ENCODE measurements around the gene ZFAND6.

The ZFAND6 gene

GRCh38 chr15:80152180-80152895 is 92.9 kb downstream of the ZFAND6 start:
- peak; percentile 95 for DNase-seq

GRCh38 chr15:80152896-80153876 is 93.7 kb downstream of the ZFAND6 start, which contains the start of gene FAH:
FAH (plus strand) TSS chr15:80152999; CDS start chr15:80153055, 56 bp downstream.
- peak; percentile 49 for DNase-seq

DNA sequence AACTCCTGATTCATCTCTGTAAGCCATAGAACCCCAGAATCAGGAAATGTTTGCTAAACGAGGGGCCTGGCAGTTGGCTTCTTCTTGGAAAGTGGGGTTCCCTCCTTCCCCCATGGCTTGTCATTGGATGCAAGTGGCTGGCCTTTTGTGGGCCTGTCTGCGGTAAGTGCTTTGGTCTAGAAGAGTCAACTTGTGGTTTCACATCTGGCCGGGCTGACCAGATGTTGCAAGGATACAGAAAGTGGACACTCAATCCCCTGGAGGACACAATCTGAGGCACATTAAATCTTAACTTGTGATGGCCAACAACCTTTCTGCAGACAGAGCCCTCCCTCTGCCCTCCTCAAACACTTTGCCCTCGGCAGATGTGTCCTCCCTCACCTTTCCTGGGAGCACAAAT is 94.4 kb downstream of the ZFAND6 start:
- peak; percentile 9 for DNase-seq

GRCh38 chr15:80154336-80154735 is 94.9 kb downstream of the ZFAND6 start:
- DNase-seq = peak; percentile 18

DNA sequence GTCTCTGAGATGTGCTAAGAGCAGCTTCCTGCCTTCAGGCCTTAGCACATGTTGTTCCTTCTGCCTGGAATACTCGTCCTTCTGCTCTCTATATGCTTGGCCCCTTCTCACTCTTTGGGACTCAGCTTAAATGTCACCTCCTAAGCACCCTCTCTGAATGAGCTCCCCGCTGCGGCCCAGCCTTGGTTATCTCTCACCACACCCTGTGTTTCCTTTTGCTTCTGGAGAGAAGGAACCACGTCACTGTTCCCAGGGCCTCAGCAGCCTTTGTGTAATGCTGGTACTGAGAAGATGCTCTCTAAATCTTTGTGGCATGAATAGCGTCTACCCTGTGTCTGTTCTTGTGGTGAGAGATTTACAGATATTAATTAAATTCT is 95.5 kb downstream of the ZFAND6 start:
- DNase-seq = no peak

DNA sequence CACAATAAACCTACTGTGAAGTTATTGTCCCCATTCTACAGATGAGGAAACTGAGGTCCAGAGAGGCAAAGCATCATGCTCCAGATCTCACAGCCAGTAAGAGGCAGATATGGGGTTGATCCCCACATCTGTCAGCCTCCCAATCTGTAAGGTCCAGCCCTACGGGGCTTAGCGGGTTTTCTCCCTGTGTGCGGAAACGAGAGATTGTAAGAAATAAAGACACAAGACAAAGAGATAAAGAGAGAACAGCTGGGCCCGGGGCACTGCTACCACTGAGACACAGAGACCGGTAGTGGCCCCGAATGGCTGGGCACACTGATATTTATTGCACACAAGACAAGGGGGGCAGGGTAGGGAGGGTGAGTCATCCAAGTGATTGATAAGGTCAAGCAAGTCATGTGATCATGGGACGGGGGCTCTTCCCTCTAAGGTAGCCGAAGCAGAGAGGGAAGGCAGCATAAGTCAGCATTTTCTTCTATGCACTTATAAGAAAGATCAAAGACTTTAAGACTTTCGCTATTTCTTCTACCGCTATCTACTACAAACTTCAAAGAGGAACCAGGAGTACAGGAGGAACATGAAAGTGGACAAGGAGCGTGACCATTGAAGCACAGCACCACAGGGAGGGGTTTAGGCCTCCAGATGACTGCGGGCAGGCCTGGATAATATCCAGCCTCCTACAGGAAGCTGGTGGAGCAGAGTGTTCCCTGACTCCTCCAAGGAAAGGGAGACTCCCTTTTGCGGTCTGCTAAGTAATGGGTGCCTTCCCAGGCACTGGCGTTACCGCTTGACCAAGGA is 96.1 kb downstream of the ZFAND6 start:
- peak; percentile 56 for DNase-seq

GRCh38 chr15:80156176-80156720 is 96.8 kb downstream of the ZFAND6 start:
- no peak for DNase-seq

- DNase-seq = no peak
Measured at GRCh38 chr15:80157215-80157614, 97.7 kb downstream of the ZFAND6 start.

GRCh38 chr15:80159301-80159700 is 99.8 kb downstream of the ZFAND6 start:
- no peak for DNase-seq

GRCh38 chr15:80159811-80160569 is 100.5 kb downstream of the ZFAND6 start:
- DNase-seq = no peak

DNA sequence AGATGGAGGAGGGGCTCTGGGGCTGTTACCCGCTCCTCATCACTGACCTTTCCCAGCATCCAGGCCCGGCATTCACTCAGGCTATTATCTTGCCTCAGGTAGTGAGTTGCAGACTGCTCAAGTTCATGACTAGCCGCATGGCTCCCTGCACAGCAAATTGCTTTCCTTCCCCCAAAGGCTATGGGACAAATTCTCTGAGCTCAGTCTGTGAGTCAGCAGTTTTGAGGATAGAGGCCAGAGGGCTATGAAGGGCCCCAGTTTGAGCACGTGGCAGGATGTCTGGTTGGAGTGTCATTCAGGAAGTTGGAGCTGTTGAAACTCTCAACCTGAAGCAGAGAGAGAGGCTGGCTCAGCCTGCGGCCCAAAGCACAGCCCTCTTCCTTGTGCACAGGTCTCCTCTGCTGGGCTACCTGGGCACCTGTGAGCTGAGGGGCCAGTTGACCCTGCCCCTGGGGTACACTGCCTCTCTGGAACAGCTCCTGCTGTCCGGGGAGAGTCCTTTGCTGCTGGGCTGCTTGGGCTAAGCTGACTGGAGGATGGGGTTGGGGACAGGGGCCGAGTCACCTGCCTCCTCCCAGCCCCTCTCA is 101.2 kb downstream of the ZFAND6 start:
- peak; percentile 96 for DNase-seq

DNA sequence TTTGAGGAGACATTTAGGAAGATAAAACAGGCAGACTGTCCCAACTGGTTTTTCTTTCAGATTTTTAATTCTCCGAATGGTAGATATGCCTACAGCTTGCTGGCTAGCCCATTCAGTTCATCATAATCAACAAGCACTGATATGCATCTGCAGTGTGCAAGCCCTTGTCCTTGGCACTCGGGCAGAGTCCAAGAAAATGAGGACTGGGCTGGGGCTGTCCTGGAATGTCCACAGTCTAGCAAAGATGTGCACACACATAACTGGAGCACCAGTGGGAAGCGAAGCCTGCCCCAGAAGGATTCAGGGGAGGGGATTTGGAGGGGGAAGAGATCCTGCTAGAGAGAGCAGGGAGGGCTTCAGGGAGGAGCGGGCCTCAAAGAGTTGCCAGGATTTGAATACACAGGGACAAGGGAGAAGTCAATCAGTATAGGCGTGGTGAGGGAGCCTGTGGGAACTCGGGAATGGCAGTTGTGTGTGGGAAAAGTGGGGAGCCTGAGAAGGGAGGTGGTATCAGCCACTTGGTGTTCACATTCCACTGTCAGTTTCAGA is 102.1 kb downstream of the ZFAND6 start:
- no peak for DNase-seq

GRCh38 chr15:80162059-80162554 is 102.6 kb downstream of the ZFAND6 start:
- DNase-seq = no peak

DNA sequence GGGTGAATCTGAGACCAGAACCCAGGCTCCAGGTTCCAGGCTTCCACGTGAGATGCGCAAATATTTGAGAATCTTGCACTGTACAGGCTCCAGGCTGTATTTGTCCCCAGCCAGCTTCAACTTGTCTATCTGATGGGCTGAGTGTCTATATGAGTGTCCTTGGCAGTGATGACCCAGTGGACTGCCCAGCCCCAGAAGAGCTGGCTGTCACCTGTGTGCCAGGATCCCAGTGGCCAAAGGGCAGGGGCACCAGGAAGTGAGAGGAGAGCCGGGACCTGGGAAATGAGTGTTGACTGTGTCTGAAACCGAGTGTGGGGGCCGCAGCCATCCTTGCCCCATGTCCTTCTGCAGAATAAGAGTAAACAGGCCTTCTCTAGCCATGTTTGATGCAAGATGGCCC is 103.7 kb downstream of the ZFAND6 start:
- DNase-seq = no peak

DNA sequence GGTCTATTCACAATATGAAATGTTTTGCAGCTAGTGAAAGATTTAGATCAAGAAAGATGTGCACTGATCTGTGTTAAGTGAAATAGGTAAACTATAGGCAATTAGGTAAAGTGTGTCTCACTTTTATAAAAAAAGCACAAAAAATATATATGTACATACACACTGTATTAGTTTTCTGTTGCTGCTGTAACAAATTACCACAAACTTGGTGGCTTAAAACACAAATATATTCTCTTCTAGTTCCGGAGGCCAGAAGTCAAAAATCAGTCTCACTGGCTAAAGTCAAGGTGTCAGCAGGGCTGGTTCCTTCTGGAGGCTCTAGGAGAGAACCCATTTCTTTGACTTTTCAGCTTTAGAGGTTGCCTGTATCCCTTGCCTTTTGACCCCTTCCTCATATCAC is 104.4 kb downstream of the ZFAND6 start:
- DNase-seq = no peak

GRCh38 chr15:80167936-80168335 is 108.5 kb downstream of the ZFAND6 start:
- no peak for DNase-seq

- DNase-seq = no peak
Measured at GRCh38 chr15:80168421-80168820, 108.9 kb downstream of the ZFAND6 start.

DNA sequence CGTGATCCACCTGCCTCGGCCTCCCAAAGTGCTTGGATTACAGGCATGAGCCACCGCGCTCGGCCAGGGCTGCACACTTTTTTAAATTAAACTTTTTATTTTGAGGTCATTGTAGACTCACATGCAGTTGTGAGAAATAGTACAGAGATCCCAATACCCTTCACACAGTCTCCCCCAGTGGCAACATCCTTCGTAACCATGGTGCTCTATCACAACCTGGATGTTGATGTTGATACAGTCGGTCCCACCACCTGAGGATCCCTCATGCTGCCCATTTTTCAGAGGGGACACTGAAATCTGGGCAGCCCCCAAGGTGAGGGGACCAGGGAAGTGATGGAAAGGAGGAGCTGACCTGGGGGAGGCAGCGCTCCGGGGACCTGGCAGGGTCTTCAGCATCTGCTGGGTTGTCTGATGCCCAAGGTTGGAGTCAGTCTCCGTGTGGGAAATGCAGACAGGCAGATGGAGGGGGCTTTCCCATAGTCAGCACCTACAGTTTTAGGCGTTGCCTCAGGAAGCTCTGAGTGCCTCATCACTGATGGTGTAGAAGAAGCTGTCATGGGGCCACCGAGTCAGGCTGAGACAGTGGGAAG is 110.4 kb downstream of the ZFAND6 start:
- DNase-seq = no peak

DNA sequence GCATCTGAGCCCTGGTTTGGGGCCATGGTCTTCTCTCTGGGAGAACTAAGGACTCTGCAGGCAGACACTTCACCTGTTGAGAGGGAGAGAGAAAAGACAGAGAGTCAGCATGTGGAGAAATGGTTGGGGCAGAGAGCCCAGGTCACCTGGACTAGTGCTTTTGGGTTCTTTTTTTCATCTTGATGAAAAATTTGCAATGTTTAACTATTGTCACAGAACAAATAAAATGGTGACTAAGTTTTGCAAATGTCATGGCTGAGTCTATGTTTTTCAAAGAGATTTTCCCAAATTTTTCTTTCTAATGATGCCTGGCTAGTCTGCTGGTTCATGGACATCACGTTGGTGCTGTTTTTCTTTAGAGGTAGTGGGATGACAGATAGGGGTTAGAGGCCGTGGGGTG is 111.1 kb downstream of the ZFAND6 start:
- no peak for DNase-seq

DNA sequence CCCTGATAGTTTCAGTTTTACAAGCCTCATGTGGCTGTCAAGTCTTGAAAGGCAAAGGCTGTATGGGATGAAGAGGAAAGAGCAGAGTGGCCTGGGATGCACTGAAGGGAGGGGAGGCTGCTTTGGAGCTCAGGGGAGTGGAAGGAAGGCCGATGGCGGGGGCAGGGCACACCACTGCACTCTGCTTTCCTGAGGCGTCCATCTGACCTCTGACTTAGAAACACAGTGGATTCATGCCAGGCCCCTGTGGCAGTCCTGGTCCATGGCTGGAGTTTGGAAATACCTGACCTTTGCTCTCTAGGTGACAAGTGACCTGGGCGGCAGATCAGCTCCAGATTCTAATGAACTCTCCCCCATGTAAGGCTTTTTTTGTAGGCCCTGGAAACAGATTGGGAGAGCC is 112.3 kb downstream of the ZFAND6 start:
- DNase-seq = no peak

DNA sequence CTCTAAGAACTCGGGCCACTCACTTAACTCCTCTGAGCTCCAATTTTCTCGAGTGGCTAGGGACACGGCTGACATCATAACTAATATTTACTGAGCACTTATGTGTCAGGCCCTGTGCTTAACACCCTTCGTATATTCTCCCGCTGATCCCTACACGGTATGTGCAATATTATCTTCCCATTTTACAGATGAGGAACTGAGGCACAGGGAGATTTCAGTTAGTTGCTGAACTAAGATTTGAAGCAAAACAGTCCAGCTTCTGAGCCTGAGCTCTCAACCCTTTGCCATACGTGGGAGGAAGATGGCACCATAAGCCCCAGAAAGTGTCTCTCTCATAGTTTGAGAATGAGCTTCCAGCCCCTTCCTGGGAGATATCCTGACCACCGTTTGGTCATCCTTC is 112.9 kb downstream of the ZFAND6 start:
- no peak for DNase-seq

Measured in EL (cell line).